GM12865 (cell line): ENCODE results near the gene BHLHA15.

ENCODE experiments used
- DNase-seq: peaks from one replicate; pipeline ENCODE4 v3.0.0; 2010; ENCODE audit warnings: low read depth
- H3K4me3 ChIP-seq: 2 replicates; pipeline ENCODE4 v1.5.1; 2011; ENCODE audit warnings: mild to moderate bottlenecking, low read depth, low read length, control low read depth
- TF ChIP-seq, protein P1 (sequence below): IDR thresholded peaks from 2 replicates; pipeline ENCODE4 v1.5.1; 2011; ENCODE audit warnings: low read length, control low read depth, low read depth, inconsistent platforms; ENCODE audit not compliant: insufficient read depth; ENCODE audit errors: missing control alignments

BHLHA15 gene

DNA sequence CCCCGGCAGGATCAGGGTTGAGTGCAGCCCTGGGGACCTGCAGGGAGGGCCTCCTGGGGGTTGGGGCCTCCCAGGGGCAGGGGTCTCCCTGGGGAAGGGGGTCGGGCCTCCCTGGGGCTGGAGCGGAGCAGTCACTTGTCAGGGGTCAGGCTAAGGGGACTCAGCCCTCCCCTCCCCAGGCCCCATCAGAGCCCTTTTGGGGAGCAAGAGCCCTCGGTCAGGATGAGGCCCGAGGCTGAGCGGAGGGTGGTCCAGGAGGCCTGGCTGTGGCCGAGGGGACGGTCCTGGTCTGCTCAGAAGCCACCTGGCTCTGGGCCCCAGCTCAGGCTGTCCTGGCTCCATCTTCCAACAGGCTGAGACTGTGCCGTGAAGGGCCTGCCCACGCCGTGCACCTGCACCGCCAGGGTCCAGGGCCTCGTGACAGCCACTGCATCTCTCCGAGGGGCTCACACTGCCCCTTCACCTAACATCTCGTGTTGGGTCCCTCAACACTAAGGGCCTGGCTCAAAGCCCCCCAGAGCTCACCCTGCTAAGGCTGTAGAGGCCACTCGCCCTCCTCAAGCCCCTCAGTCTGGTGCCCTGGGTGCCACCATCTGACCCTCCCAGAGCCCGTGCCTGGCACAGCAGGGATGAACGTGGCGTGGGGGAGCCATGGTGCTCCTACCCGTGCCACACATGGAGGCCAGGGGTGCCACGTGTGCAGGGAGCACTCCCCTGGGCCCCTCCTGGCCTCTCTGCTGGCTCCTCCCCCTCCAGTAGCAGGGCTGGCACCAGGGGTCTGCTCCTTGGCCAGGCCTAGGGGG lies 12.9 kb downstream of the BHLHA15 start:
- TF ChIP-seq, protein P1, sequence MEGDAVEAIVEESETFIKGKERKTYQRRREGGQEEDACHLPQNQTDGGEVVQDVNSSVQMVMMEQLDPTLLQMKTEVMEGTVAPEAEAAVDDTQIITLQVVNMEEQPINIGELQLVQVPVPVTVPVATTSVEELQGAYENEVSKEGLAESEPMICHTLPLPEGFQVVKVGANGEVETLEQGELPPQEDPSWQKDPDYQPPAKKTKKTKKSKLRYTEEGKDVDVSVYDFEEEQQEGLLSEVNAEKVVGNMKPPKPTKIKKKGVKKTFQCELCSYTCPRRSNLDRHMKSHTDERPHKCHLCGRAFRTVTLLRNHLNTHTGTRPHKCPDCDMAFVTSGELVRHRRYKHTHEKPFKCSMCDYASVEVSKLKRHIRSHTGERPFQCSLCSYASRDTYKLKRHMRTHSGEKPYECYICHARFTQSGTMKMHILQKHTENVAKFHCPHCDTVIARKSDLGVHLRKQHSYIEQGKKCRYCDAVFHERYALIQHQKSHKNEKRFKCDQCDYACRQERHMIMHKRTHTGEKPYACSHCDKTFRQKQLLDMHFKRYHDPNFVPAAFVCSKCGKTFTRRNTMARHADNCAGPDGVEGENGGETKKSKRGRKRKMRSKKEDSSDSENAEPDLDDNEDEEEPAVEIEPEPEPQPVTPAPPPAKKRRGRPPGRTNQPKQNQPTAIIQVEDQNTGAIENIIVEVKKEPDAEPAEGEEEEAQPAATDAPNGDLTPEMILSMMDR: no peak
- DNase-seq: no peak
- H3K4me3 ChIP-seq: no peak overlapping the region

DNA sequence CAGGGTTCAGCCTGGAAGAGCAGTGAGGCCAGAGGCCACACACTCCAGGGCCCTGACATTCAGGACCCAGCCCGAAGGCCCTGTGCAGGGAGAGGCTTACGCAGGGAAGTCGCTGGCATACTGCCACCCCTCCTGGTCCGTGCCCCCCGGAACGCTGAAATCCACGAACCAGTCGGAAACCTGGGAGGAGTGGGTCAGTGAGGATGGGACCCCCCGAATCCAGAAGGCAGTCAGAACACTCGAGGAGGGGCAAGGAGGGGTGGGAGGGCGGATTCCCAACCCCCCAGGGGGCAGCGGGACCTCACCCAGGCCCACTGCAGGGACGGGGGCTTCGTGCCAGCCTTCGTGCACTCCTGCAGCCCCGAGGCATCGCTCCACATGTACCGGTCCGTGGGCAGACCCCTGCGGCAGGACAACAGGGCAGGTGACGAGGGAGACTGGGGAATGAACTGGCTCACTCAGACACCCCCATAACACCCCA lies 13.5 kb downstream of the BHLHA15 start:
- TF ChIP-seq, protein P1: no peak
- DNase-seq: no peak
- no peak overlapping the region for H3K4me3 ChIP-seq

DNA sequence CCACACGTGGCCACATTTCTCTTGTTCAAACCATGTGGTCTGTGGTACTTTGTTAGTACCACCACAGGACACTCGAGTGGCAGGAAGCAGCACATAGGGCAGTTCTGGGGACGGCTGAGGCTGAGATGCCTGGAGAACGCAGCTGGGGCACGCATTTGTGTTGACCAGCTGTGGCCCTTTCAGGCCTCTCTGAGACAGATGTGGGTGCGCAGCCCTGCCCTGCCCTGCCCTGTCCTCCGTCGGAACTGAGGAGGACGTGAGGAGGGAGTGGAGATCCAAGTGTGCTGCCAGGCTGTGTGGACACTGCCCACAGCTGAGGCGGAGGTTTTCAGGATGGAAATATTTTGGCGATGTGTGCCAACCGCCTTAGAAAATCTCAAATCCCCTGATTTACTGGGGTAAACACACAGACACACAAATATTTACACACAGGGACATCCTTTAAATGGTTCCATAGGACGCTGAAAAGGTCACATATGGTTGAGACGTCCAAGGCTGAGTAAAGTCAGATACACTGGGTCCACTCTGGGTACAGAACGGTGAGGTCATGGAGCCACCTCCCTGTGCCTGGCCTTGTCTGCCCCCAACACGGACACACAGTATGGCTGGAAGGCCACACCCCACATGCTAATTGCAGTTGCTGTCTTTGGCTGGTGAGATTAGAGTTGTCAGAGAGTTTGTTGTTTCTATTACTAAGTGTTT lies 14.8 kb downstream of the BHLHA15 start:
- H3K4me3 ChIP-seq: no peak overlapping the region
- TF ChIP-seq, protein P1: no peak
- DNase-seq: no peak

DNA sequence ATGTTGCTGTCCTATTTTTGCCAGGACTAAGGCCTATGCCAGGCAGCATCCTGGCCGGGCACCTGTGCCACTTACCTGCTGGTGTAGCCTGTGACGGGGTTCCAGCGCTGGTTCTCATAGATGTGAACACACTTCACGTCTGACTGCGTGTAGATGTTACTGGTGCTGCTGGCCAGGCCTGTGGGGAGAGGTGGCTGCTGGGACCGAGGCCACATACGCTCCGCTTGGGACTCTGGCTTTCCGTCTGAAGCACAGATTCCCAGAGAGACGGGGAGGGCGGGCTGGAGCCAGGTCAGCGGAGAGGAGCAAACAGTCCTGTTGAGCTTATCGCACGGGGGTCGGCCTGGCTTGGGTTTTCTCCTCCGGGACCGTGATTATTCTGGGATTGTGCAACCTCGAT lies 16.7 kb downstream of the BHLHA15 start:
- TF ChIP-seq, protein P1: no peak
- DNase-seq: no peak
- no peak overlapping the region for H3K4me3 ChIP-seq

DNA sequence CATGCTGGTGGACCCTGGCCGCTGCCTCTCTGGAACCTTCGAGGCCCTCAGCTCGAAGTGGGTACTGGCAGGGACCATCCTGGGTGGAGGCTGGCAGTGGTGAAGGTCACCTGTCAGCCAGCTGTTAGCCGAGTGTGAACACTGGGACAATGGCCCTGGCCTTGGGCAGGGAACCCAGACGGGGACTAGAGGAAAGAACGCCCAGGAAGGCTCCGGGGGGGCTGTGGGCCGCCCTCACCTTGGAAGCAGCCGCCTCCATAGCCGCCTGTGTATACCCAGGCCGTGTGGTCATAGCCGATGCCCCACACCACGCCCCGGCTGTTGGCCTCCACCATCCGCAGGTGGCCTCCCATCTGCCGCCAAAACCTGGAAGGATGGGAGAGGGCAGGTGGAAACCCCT lies 17.6 kb downstream of the BHLHA15 start:
- H3K4me3 ChIP-seq: no peak overlapping the region
- TF ChIP-seq, protein P1: no peak
- no peak for DNase-seq

DNA sequence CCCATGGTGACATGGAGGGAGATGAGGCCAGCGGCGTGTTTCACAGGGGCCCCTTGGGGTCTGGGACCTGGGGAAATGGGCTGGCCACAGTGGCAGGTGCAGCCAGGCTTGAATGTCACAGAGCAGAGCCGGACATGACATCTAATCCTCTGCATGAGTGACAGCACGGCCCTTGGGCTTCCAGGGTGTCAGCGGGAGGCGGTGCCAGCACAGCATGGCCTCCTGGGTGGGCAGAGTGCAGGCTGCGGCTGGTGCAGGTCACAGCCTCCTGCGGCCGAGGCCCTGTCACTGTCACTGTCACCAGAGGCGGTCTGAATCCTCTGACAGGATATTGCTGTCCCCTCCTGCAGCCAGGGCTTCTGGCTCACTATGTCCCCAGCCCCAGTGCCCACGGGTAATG lies 18.2 kb downstream of the BHLHA15 start:
- TF ChIP-seq, protein P1: no peak

More for the DNA sequence above, 18.2 kb downstream of the BHLHA15 start:
- DNase-seq: no peak
- H3K4me3 ChIP-seq: no peak overlapping the region
